PC-3 (cell line): ENCODE data around the gene OR6T1.

Experiments used
- EZH2 ChIP-seq: fragments of 300-600 bp; sonication (generic); IDR thresholded peaks from one replicate; pipeline ENCODE4 v1.6.1; 2017; ENCODE audit warnings: antibody characterized with exemption, mild to moderate bottlenecking, low read length; ENCODE audit not compliant: unreplicated experiment
- TF ChIP-seq, protein P1 (sequence below): fragments of 300-600 bp; sonication (generic); conservative IDR thresholded peaks from 2 replicates; pipeline ENCODE4 v1.5.1; 2017; ENCODE audit warnings: antibody characterized with exemption, low read depth, mild to moderate bottlenecking, low read length

DNA sequence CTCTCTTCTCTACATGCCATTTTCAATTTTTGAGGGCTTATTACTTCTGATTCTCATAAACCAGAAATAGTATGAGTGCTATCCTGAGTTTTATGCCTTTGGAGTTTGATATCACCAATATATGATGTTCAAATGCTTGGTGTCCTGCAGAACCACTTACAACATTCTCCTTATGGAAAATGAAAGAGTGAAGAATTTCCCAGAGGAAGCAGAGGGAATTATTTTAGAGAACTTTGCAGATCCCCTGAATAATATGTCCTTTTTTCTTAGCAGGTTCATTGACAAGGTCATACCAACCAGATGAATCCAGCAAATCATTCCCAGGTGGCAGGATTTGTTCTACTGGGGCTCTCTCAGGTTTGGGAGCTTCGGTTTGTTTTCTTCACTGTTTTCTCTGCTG is 4.3 kb downstream of the OR6T1 start, which contains the start of gene OR4D5:
- TF ChIP-seq, protein P1, sequence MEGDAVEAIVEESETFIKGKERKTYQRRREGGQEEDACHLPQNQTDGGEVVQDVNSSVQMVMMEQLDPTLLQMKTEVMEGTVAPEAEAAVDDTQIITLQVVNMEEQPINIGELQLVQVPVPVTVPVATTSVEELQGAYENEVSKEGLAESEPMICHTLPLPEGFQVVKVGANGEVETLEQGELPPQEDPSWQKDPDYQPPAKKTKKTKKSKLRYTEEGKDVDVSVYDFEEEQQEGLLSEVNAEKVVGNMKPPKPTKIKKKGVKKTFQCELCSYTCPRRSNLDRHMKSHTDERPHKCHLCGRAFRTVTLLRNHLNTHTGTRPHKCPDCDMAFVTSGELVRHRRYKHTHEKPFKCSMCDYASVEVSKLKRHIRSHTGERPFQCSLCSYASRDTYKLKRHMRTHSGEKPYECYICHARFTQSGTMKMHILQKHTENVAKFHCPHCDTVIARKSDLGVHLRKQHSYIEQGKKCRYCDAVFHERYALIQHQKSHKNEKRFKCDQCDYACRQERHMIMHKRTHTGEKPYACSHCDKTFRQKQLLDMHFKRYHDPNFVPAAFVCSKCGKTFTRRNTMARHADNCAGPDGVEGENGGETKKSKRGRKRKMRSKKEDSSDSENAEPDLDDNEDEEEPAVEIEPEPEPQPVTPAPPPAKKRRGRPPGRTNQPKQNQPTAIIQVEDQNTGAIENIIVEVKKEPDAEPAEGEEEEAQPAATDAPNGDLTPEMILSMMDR: no peak
- no peak for TF ChIP-seq EZH2
